Spleen (tissue), 11 donors: ENCODE data around the gene ANKRD33. TPM values are rescaled to one million over a fixed set of nuclear protein-coding genes. Genes with fewer than 3 reads are reported as not detected.
A peak's percentile ranks its signal among the peaks of the same experiment; 100 is the strongest.

Experiments used
- DNase-seq: peaks from one replicate; pipeline ENCODE4 v3.0.0-alpha.2; 2020
- H3K27ac ChIP-seq, 8 donors: fragments of 200-600 bp; sonication (generic) in 7 of 8; 1 replicate in 4 of 8; 2 replicates in 4 of 8; pipeline versions ENCODE4 v1.5.0 to v1.8.0; 2016 to 2021; ENCODE audit warnings: inconsistent platforms in 4 of 8, mild to moderate bottlenecking in 4 of 8, moderate library complexity in 1 of 8
- H3K27me3 ChIP-seq, 7 donors: fragments of 200-600 bp; sonication (generic) in 6 of 7; replicated peaks in 1 of 7; 1 replicate in 4 of 7; 2 replicates in 3 of 7; pipeline versions ENCODE4 v1.5.0 to v1.8.0; 2016 to 2021; ENCODE audit warnings: inconsistent platforms in 3 of 7, mild to moderate bottlenecking in 1 of 7
- H3K36me3 ChIP-seq, 6 donors: fragments of 200-600 bp; sonication (generic) in 5 of 6; 1 replicate in 4 of 6; 2 replicates in 2 of 6; pipeline versions ENCODE4 v1.5.0 to v1.8.0; 2016 to 2021; ENCODE audit warnings: inconsistent platforms in 2 of 6
- H3K4me1 ChIP-seq, 6 donors: fragments of 200-600 bp; sonication (generic) in 5 of 6; 1 replicate in 3 of 6; 2 replicates in 3 of 6; pipeline versions ENCODE4 v1.5.0 to v1.8.0; 2016 to 2021; ENCODE audit warnings: inconsistent platforms in 3 of 6
- H3K4me3 ChIP-seq, 8 donors: fragments of 200-600 bp; sonication (generic) in 7 of 8; 1 replicate in 4 of 8; 2 replicates in 4 of 8; pipeline versions ENCODE4 v1.5.0 to v1.8.0; 2016 to 2021; ENCODE audit warnings: inconsistent platforms in 4 of 8, mild to moderate bottlenecking in 4 of 8, moderate library complexity in 2 of 8
- H3K9me3 ChIP-seq, 8 donors: fragments of 200-600 bp; sonication (generic) in 7 of 8; 1 replicate in 4 of 8; 2 replicates in 4 of 8; pipeline versions ENCODE4 v1.5.0 to v1.8.0; 2016 to 2021; ENCODE audit warnings: inconsistent platforms in 4 of 8
- POLR2A ChIP-seq, 3 donors: fragments of 450-650 bp; IDR thresholded peaks; one replicate each; pipeline ENCODE4 v1.5.1; 2017; ENCODE audit warnings: antibody characterized with exemption in 3 of 3, mild to moderate bottlenecking in 1 of 3
- POLR2AphosphoS5 ChIP-seq, 3 donors: sonication (generic); formaldehyde crosslinking; IDR thresholded peaks; one replicate each; pipeline ENCODE4 v1.5.1; 2017; ENCODE audit warnings: antibody characterized with exemption in 3 of 3
- WGBS, 5 donors: extraction: QIAGEN DNeasy Blood & Tissue Kit in 3 of 5; methylation state at CpG; one replicate each; pipeline versions ENCODE4 v1.1.5 to v1.1.7; 2013 to 2018; 5-methylcytosine and 5-hydroxymethylcytosine counted together
- intact Hi-C: fragments of 100-400 bp; cut with DNase I; formaldehyde crosslinking; loops from one replicate; pipeline ENCODE4 v1.15.0; 2023; ENCODE audit warnings: low total_unique reads
- polyA plus RNA-seq, 3 donors: library from polyadenylated mRNA; stranded (reverse); fragments of 200-250 nt; gene quantifications; one replicate each; pipeline ENCODE4 v1.2.1, GENCODE V29; 2013
- total RNA-seq, 7 donors: library from RNA; depleted of rRNA in 3 of 7; stranded (reverse); fragments of >200 nt in 3 of 7; fragmentation: NEBNext Ultra II Directional in 4 of 7; extraction: Animal tissue kit (Norgen Biotek cat#: 25700) in 4 of 7; gene quantifications; one replicate each; pipeline versions ENCODE4 v1.1.0 to v1.2.1, GENCODE V29; 2016 to 2021
- TF ChIP-seq, protein P1 (sequence below), 11 experiments: fragments of 200-600 bp in 7 of 11; fragments of 450-650 bp in 4 of 11; sonication (generic) in 4 of 11; IDR thresholded peaks in 8 of 11; conservative IDR thresholded peaks in 3 of 11; 1 replicate in 7 of 11; 2 replicates in 4 of 11; pipeline versions ENCODE4 v1.4.0 to v1.8.0; 2016 to 2021; ENCODE audit warnings: antibody characterized with exemption in 11 of 11, inconsistent platforms in 4 of 11, mild to moderate bottlenecking in 1 of 11
- donor health status: healthy with polysubstance abuse.
- donor health status: DM: no; HTN: no; CAD: no; lungs with moderate emphysema.
- donor health status: DM: no; HTN: no; CAD: no.
- donor health status: Bipolar disorder and iron deficiency.
- donor health status: healthy.
- donor health status: DM: no; HTN: no; CAD: no.
- donor health status: DM: yes; HTN: yes; CAD: no.

Gene ANKRD33
- total and polyA plus RNA-seq, 10 donors: not detected

DNA sequence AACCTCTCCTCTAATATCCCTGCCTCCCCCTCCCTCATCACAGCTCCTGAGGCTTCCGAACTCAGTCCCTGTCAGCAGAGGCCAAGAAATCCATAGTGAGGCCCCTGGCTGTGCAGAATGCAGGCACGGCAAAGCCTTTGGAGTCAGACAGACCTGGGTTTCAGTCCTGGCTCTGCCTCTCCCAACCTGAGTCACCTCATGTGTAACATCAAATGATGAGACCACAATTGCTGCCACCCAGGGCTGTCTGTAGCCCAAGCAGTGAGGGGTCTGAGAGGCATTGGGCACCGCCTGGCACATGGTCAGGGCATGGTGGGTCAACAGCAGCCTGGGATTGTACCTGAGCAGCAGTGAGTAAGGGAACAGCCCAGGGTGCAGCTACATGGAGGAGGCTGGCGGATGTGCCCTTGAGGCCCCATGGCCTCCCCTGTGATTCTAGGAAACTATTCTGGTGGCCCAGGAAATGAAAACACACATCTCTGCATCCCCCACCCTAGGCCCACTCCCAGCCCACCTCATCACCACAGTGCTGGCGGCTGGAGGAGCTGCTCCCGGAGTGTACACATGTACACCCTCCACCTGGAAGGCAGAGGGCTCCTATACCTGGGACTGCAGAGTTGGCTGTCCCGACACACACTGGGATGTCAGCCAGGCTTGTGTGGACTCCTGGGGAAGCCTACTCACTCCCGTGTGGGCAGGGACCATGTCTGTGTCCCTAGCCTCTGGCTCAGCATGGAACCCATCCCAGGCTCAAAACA, 7.7 kb downstream of the ANKRD33 start:
- DNase-seq: peak; percentile 63
- Histone ChIP-seq H3K27me3 (peaks cover 0 to 4% (median 0%) of the 10 kb centered on the region in 7 donors), H3K4me3 (no peak overlapping the region), H3K27ac (peak overlapping the region in 3 of 8 donors; percentile 2 to 50 (median 28)), H3K36me3 (no peaks in the 10 kb centered on the region), H3K4me1 (peaks cover 0 to 49% (median 22%) of the 10 kb centered on the region in 6 donors), H3K9me3 (no peaks in the 10 kb centered on the region)
- intact Hi-C loops: loop anchor here (2.0 kb wide), 1 partner anchor 85 kb away; no protein-coding TSS in a partner anchor
- TF ChIP-seq, protein P1, sequence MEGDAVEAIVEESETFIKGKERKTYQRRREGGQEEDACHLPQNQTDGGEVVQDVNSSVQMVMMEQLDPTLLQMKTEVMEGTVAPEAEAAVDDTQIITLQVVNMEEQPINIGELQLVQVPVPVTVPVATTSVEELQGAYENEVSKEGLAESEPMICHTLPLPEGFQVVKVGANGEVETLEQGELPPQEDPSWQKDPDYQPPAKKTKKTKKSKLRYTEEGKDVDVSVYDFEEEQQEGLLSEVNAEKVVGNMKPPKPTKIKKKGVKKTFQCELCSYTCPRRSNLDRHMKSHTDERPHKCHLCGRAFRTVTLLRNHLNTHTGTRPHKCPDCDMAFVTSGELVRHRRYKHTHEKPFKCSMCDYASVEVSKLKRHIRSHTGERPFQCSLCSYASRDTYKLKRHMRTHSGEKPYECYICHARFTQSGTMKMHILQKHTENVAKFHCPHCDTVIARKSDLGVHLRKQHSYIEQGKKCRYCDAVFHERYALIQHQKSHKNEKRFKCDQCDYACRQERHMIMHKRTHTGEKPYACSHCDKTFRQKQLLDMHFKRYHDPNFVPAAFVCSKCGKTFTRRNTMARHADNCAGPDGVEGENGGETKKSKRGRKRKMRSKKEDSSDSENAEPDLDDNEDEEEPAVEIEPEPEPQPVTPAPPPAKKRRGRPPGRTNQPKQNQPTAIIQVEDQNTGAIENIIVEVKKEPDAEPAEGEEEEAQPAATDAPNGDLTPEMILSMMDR (IDR thresholded peaks at IDR 0.05 in 8 of 11, conservative IDR thresholded peaks at IDR 0.05 in 3 of 11): no peak
- TF ChIP-seq POLR2A (IDR thresholded peaks at IDR 0.05) (no peak), POLR2AphosphoS5 (IDR thresholded peaks at IDR 0.05) (no peak)
- 82 to 93% (median 91%) methylated on average over 7 to 8 of the region's 8 CpGs for WGBS, 5 donors

DNA sequence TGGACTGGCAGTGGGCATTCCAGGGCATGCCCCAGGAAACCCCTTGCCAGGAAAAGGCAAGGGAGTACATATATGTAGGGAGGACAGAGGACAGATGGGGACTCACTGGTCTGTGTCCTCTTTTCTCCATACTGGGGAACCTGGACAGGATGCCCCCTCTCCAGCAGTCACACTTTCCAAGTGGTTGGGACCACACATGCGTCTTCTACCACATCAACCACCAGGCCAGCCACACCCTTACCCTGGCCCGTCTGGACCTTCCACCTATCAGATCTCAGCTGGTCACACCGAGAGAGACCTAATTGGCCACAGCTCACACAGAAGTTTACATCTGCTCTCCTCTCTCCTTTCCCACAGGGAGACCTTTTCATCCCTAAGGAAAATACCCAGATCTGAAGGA, 8.3 kb downstream of the ANKRD33 start:
- Histone ChIP-seq H3K27me3 (peaks cover 0 to 4% (median 0%) of the 10 kb centered on the region in 7 donors), H3K27ac (peak overlapping the region in 2 of 8 donors; percentile 56 to 65)
- 64 to 92% (median 79%) methylated on average over 3 of the region's 3 CpGs for WGBS, 5 donors

DNA sequence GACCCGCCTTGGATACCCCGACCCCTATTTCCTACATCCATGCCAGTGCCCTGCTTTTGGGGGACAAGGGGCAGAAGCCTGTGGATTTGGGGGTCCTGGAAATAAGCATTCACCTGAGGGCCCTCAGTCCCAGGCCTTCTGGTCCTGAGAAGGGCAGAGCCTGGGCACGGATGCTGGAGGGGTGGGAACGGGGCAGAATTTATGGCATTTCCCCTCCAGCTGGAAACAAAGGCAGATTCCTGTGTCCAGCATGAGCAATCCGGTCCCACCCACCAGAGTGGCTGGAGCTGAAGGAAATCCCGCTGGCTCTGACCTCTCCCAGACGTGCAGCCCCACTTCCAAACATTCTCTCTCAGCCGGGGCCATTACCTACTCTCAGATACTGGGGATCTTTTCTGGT, 9.3 kb downstream of the ANKRD33 start:
- Histone ChIP-seq H3K4me1 (peaks cover 0 to 49% (median 22%) of the 10 kb centered on the region in 6 donors), H3K36me3 (no peaks in the 10 kb centered on the region), H3K4me3 (no peak overlapping the region), H3K9me3 (no peaks in the 10 kb centered on the region), H3K27ac (peak overlapping the region in 6 of 8 donors; percentile 4 to 65 (median 33)), H3K27me3 (peaks cover 0 to 4% (median 0%) of the 10 kb centered on the region in 7 donors)
- WGBS, 5 donors: 58 to 74% (median 64%) methylated on average over 8 of the region's 8 CpGs
- TF ChIP-seq, protein P1 (IDR thresholded peaks at IDR 0.05 in 8 of 11, conservative IDR thresholded peaks at IDR 0.05 in 3 of 11): no peak
- TF ChIP-seq POLR2AphosphoS5 (IDR thresholded peaks at IDR 0.05): peak in 2 of 3 donors; percentile 31 to 52
- DNase-seq: peak; percentile 66
- intact Hi-C loops: loop anchor here (2.0 kb wide), 1 partner anchor 84 kb away; no protein-coding TSS in a partner anchor

More for the DNA sequence above, 8.3 kb downstream of the ANKRD33 start:
- no peak for DNase-seq
- H3K4me3 ChIP-seq: no peak overlapping the region
- intact Hi-C loops: loop anchor here (2.0 kb wide), 1 partner anchor 85 kb away; no protein-coding TSS in a partner anchor
- H3K9me3 ChIP-seq: no peaks in the 10 kb centered on the region
- H3K36me3 ChIP-seq: no peaks in the 10 kb centered on the region
- peaks cover 0 to 49% (median 22%) of the 10 kb centered on the region in 6 donors for H3K4me1 ChIP-seq
- TF ChIP-seq, protein P1 (IDR thresholded peaks at IDR 0.05 in 8 of 11, conservative IDR thresholded peaks at IDR 0.05 in 3 of 11): no peak
- TF ChIP-seq POLR2AphosphoS5 (IDR thresholded peaks at IDR 0.05): no peak
- no peak for TF ChIP-seq POLR2A (IDR thresholded peaks at IDR 0.05)

DNA sequence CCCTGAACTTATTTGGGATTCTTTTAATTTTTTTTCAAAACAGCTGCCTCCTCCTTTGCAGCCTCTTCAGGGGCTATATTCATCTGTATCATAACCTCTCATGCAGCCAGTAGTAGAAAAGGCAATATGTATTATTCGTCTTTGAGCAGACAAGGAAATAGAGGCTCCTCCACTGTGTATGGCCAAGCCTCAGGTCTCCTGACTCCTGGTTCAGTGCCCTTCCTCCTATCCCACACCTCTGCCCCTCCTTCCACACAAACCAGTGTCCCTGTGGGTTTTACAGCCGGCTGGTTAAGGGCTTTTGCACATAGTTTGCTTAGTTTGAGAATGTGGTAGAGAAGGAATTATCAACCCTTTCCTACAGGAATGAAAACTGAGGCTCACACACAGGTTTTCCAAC, 10.6 kb downstream of the ANKRD33 start:
- intact Hi-C loops: no loop called here
- H3K4me3 ChIP-seq: no peak overlapping the region
- WGBS, 5 donors: 59 to 87% (median 73%) methylated on average over 2 of the region's 2 CpGs
- H3K36me3 ChIP-seq: no peaks in the 10 kb centered on the region
- no peak for DNase-seq
- H3K27ac ChIP-seq: peak overlapping the region in 2 of 8 donors; percentile 18 to 21
- no peaks in the 10 kb centered on the region for H3K9me3 ChIP-seq
- peaks cover 0 to 49% (median 22%) of the 10 kb centered on the region in 6 donors for H3K4me1 ChIP-seq
- TF ChIP-seq POLR2AphosphoS5 (IDR thresholded peaks at IDR 0.05): no peak
- TF ChIP-seq, protein P1 (IDR thresholded peaks at IDR 0.05 in 8 of 11, conservative IDR thresholded peaks at IDR 0.05 in 3 of 11): no peak
- no peak for TF ChIP-seq POLR2A (IDR thresholded peaks at IDR 0.05)
- peaks cover 0 to 4% (median 0%) of the 10 kb centered on the region in 7 donors for H3K27me3 ChIP-seq
